ENCODE results near the gene EFHC2. TPM values are rescaled to one million over a fixed set of nuclear protein-coding genes. Genes with fewer than 3 reads are reported as not detected.

The EFHC2 gene
- polyA plus RNA-seq, 1 of the 3 experiments (the other 2 are of a cell fraction): 0.03 TPM

- Histone ChIP-seq H3K4me1 (ENCODE audit: control insufficient read depth in 1 of 2, insufficient read depth in 2 of 2, low read depth in 1 of 2, low read length in 1 of 2) (no peaks in the 10 kb centered on the region), H3K27ac (ENCODE audit: low read depth in 2 of 2, low read length in 1 of 2) (no peak overlapping the region), H3K9me3 (no peaks in the 10 kb centered on the region), H3F3A (replicated peaks; ENCODE audit: insufficient read depth) (no peaks in the 10 kb centered on the region), H3K9me2 (no peaks in the 10 kb centered on the region), H4K20me1 (ENCODE audit: insufficient read depth) (no peaks in the 10 kb centered on the region), H3K36me3 (replicated peaks in 1 of 2; ENCODE audit: control insufficient read depth in 1 of 2, insufficient read depth in 2 of 2, low read length in 1 of 2) (no peaks in the 10 kb centered on the region), H2AFZ (ENCODE audit: low read depth) (no peak overlapping the region), H3K4me2 (no peak overlapping the region), H3K9ac (no peak overlapping the region), H3K4me3 (ENCODE audit: low read depth in 2 of 2, low read length in 1 of 2) (no peak overlapping the region), H3K27me3 (ENCODE audit: insufficient read depth) (no peaks in the 10 kb centered on the region), H3K79me2 (ENCODE audit: insufficient read depth) (no peaks in the 10 kb centered on the region)
- DNase-seq: no peak
- TF ChIP-seq NFIC (IDR thresholded peaks at IDR 0.05; ENCODE audit: borderline replicate concordance) (no peak), TCF12 (IDR thresholded peaks at IDR 0.05) (no peak)
- TF ChIP-seq, protein P1, sequence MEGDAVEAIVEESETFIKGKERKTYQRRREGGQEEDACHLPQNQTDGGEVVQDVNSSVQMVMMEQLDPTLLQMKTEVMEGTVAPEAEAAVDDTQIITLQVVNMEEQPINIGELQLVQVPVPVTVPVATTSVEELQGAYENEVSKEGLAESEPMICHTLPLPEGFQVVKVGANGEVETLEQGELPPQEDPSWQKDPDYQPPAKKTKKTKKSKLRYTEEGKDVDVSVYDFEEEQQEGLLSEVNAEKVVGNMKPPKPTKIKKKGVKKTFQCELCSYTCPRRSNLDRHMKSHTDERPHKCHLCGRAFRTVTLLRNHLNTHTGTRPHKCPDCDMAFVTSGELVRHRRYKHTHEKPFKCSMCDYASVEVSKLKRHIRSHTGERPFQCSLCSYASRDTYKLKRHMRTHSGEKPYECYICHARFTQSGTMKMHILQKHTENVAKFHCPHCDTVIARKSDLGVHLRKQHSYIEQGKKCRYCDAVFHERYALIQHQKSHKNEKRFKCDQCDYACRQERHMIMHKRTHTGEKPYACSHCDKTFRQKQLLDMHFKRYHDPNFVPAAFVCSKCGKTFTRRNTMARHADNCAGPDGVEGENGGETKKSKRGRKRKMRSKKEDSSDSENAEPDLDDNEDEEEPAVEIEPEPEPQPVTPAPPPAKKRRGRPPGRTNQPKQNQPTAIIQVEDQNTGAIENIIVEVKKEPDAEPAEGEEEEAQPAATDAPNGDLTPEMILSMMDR (IDR thresholded peaks at IDR 0.05): no peak
- ChIA-PET POLR2A (no interaction called here), CTCF (no interaction called here)
- WGBS (ENCODE audit: low lambda C conversion rate): 28% methylated on average over 3 of the region's 3 CpGs
Measured at GRCh38 chrX:44225667-44226066, 117.8 kb downstream of the EFHC2 start.

GRCh38 chrX:44224760-44225159 is 118.7 kb downstream of the EFHC2 start:
- Histone ChIP-seq H3K27me3 (ENCODE audit: insufficient read depth) (no peaks in the 10 kb centered on the region), H3K9ac (no peak overlapping the region), H3K9me3 (no peaks in the 10 kb centered on the region), H3K4me2 (no peak overlapping the region), H2AFZ (ENCODE audit: low read depth) (no peak overlapping the region), H4K20me1 (ENCODE audit: insufficient read depth) (no peaks in the 10 kb centered on the region), H3K79me2 (ENCODE audit: insufficient read depth) (no peaks in the 10 kb centered on the region), H3K9me2 (no peaks in the 10 kb centered on the region), H3K27ac (ENCODE audit: low read depth in 2 of 2, low read length in 1 of 2) (no peak overlapping the region), H3K4me3 (ENCODE audit: low read depth in 2 of 2, low read length in 1 of 2) (no peak overlapping the region), H3K36me3 (replicated peaks in 1 of 2; ENCODE audit: control insufficient read depth in 1 of 2, insufficient read depth in 2 of 2, low read length in 1 of 2) (no peaks in the 10 kb centered on the region), H3K4me1 (ENCODE audit: control insufficient read depth in 1 of 2, insufficient read depth in 2 of 2, low read depth in 1 of 2, low read length in 1 of 2) (no peaks in the 10 kb centered on the region), H3F3A (replicated peaks; ENCODE audit: insufficient read depth) (no peaks in the 10 kb centered on the region)
- no peak for DNase-seq
- WGBS (ENCODE audit: low lambda C conversion rate): 28% methylated on average over 2 of the region's 2 CpGs
- CTCF ChIA-PET: no interaction called here
- POLR2A ChIA-PET: no interaction called here
- no peak for TF ChIP-seq FOXM1 (IDR thresholded peaks at IDR 0.05; ENCODE audit: low read depth)
- TF ChIP-seq FOXJ3 (CRISPR knock-in tag; IDR thresholded peaks at IDR 0.05): no peak
- TF ChIP-seq USF1 (IDR thresholded peaks at IDR 0.05; ENCODE audit: borderline replicate concordance, low read depth): no peak
- no peak for TF ChIP-seq SIN3A (IDR thresholded peaks at IDR 0.05; ENCODE audit: borderline replicate concordance, low read depth, low read length)
- TF ChIP-seq RFX5 (IDR thresholded peaks at IDR 0.05; ENCODE audit: low read length): no peak
- no peak for TF ChIP-seq RXRA (IDR thresholded peaks at IDR 0.05; ENCODE audit: borderline replicate concordance, low read depth)
- TF ChIP-seq TCF12 (IDR thresholded peaks at IDR 0.05): no peak
- TF ChIP-seq, protein P1 (IDR thresholded peaks at IDR 0.05): no peak
- TF ChIP-seq IRF3 (IDR thresholded peaks at IDR 0.05; ENCODE audit: low read depth, low read length): no peak
- TF ChIP-seq YY1 (IDR thresholded peaks at IDR 0.05; ENCODE audit: low read depth): no peak
- no peak for TF ChIP-seq FOSL2 (IDR thresholded peaks at IDR 0.05; ENCODE audit: borderline replicate concordance, low read depth)
- TF ChIP-seq MXI1 (IDR thresholded peaks at IDR 0.05; ENCODE audit: low read depth, low read length): no peak
- TF ChIP-seq RAD21 (IDR thresholded peaks at IDR 0.05; ENCODE audit: low read length): no peak
- TF ChIP-seq ELF1 (IDR thresholded peaks at IDR 0.05): no peak
- no peak for TF ChIP-seq TEAD4 (IDR thresholded peaks at IDR 0.05; ENCODE audit: borderline replicate concordance, insufficient read depth)
- TF ChIP-seq EP300 (IDR thresholded peaks at IDR 0.05; ENCODE audit: borderline replicate concordance in 1 of 2, low read depth in 1 of 2, low read length in 1 of 2): no peak

Data from SK-N-SH (cell line).